Measurements from ENCODE around the gene CMTM2. TPM values are rescaled to one million over a fixed set of nuclear protein-coding genes. Genes with fewer than 3 reads are reported as not detected.

The CMTM2 gene
- total RNA-seq, 1 donor from 2014 or later = 0.30 TPM

DNA sequence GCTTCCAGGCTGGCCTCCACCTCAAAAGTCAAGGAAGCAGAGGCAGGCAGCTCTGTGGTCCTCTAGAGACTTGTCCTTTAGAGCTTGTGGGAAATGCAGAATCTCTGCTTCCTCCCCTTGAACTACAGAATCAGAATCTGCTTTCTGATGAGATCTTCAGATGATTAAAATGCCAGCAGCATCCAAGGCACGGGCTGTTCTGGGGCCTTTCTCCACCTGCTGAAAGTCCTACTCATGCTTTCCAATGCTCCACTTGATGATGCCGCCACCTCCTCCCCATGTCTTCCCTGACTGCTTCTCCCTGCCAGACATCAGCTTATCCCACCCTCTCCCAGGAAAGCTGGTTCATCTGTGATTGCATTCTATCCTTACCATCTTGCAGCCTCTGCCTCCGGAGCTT lies 58.5 kb downstream of the CMTM2 start:
- Mint-ChIP-seq H3K36me3 (ENCODE audit: low read depth) (no peaks in the 10 kb centered on the region), H3K4me3 (ENCODE audit: low read depth) (no peak overlapping the region), H3K27ac (no peak overlapping the region), H3K27me3 (ENCODE audit: low read depth) (peaks cover 15% of the 10 kb centered on the region), H3K4me1 (ENCODE audit: low read depth) (no peaks in the 10 kb centered on the region), H3K9me3 (no peaks in the 10 kb centered on the region)
- no peak for DNase-seq (ENCODE audit: low spot score)
- intact Hi-C loops (cut with micrococcal nuclease) = no loop called here

Other genes with a start within 250 kb of the CMTM2 start
- gene CDH5, start 212.8 kb upstream of the CMTM2 start, total RNA-seq = not detected in 2 replicates
- not detected in 2 replicates for gene BEAN1, start 152.2 kb upstream of the CMTM2 start, total RNA-seq
- 5.9 and 7.3 TPM in 2 replicates for gene TK2, start 29.3 kb upstream of the CMTM2 start, total RNA-seq
- gene CKLF, start 26.9 kb upstream of the CMTM2 start, total RNA-seq = 102 and 110 TPM in 2 replicates
- gene CMTM1, start 13.0 kb upstream of the CMTM2 start, total RNA-seq = 9.1 and 10.7 TPM in 2 replicates
- 90.6 and 96.4 TPM in 2 replicates for gene CMTM3, start 25.2 kb downstream of the CMTM2 start, total RNA-seq
- gene CMTM4, start 117.3 kb downstream of the CMTM2 start, total RNA-seq = 3.8 and 4.0 TPM in 2 replicates
- gene DYNC1LI2, start 172.1 kb downstream of the CMTM2 start, total RNA-seq = 54.6 and 62.7 TPM in 2 replicates
- 0.34 TPM in 1 of 2 replicates, not detected in the other for gene TERB1, start 222.1 kb downstream of the CMTM2 start, total RNA-seq